Sciatic nerve (tissue), 1 donor: Measurements from ENCODE around the gene KRTAP19-2. TPM values are rescaled to one million over a fixed set of nuclear protein-coding genes. Genes with fewer than 3 reads are reported as not detected.

Experiments used
- total RNA-seq: library from RNA; stranded (reverse); fragmentation: NEBNext Ultra II Directional; extraction: Animal tissue kit (Norgen Biotek cat#: 25700); gene quantifications from one replicate; pipeline ENCODE4 v1.2.1, GENCODE V29; 2021
- donor health status: DM: no; HTN: no; CAD: no.

The KRTAP19-2 gene
- total RNA-seq, 1 donor from 2014 or later: not detected

Other genes with a start within 250 kb of the KRTAP19-2 start
- not detected for gene KRTAP24-1, start 204.5 kb downstream of the KRTAP19-2 start, total RNA-seq
- not detected for gene KRTAP25-1, start 197.9 kb downstream of the KRTAP19-2 start, total RNA-seq
- gene KRTAP26-1, start 167.1 kb downstream of the KRTAP19-2 start, total RNA-seq: not detected
- not detected for gene KRTAP27-1, start 149.7 kb downstream of the KRTAP19-2 start, total RNA-seq
- gene KRTAP23-1, start 138.8 kb downstream of the KRTAP19-2 start, total RNA-seq: not detected
- gene KRTAP13-2, start 115.2 kb downstream of the KRTAP19-2 start, total RNA-seq: not detected
- not detected for gene KRTAP13-1, start 91.4 kb downstream of the KRTAP19-2 start, total RNA-seq
- gene KRTAP13-3, start 61.5 kb downstream of the KRTAP19-2 start, total RNA-seq: not detected
- gene KRTAP13-4, start 57.2 kb downstream of the KRTAP19-2 start, total RNA-seq: not detected
- not detected for gene KRTAP15-1, start 47.2 kb downstream of the KRTAP19-2 start, total RNA-seq
- not detected for gene KRTAP19-1, start 7.1 kb downstream of the KRTAP19-2 start, total RNA-seq
- not detected for gene KRTAP19-3, start 4.6 kb upstream of the KRTAP19-2 start, total RNA-seq
- gene KRTAP19-4, start 9.7 kb upstream of the KRTAP19-2 start, total RNA-seq: not detected
- gene KRTAP19-5, start 14.7 kb upstream of the KRTAP19-2 start, total RNA-seq: not detected
- not detected for gene KRTAP19-6, start 54.4 kb upstream of the KRTAP19-2 start, total RNA-seq
- gene KRTAP19-7, start 73.9 kb upstream of the KRTAP19-2 start, total RNA-seq: not detected
- gene KRTAP22-2, start 103.0 kb upstream of the KRTAP19-2 start, total RNA-seq: not detected
- gene KRTAP6-3, start 105.0 kb upstream of the KRTAP19-2 start, total RNA-seq: not detected
- gene KRTAP6-2, start 111.5 kb upstream of the KRTAP19-2 start, total RNA-seq: not detected
- not detected for gene KRTAP22-1, start 113.7 kb upstream of the KRTAP19-2 start, total RNA-seq
- gene KRTAP6-1, start 126.5 kb upstream of the KRTAP19-2 start, total RNA-seq: not detected
- gene KRTAP20-1, start 129.0 kb upstream of the KRTAP19-2 start, total RNA-seq: not detected
- gene KRTAP20-4, start 133.2 kb upstream of the KRTAP19-2 start, total RNA-seq: not detected
- gene KRTAP20-2, start 147.8 kb upstream of the KRTAP19-2 start, total RNA-seq: not detected
- not detected for gene KRTAP20-3, start 155.4 kb upstream of the KRTAP19-2 start, total RNA-seq
- not detected for gene KRTAP21-3, start 231.3 kb upstream of the KRTAP19-2 start, total RNA-seq